Measurements from ENCODE around the gene PTX4.

The PTX4 gene

DNA sequence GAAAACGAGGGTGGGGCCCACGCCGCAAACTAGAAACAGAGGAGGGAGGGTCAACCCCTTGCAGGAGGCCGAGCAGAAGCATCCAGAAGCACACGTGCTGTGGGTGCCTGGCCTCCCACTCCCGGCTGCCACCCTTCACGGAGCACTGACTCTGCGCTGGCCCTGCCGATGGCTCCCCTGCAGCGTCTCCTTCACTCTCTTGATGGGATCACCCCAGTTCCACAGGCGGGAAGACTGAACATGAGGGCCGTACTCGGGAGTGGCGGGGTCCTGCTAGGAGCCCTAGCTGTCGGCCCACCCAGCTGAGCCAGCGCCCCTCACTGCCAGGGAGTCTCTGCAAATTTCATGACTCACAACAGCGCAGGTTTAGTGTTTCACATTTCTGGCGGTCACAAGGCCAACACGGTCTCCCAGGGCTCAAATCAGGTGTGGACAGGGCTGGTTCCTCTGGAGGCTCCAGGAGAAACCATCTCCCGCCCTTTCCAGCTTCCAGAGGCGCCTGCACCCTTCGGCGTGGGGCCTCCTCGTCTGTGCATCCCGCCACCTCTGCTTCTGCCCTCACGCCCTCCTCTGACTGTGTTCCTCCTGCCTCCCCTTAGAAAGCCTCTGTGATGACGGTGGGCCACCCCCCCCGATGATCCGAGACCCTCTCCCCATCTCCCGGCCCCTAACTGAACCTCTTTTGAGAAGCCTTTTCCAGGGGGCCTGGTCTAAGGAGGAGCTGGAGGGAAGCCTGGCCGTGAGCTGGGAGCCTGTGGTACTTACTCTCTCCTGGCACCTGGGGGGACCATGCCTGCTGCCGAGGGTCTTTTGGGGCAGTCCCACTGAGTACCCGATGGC, 2.0 kb downstream of the PTX4 start:
- no peak for TF ChIP-seq ZBTB7A (IDR thresholded peaks at IDR 0.05; ENCODE audit: low read depth)
- no peak for TF ChIP-seq TAF1 (IDR thresholded peaks at IDR 0.05; ENCODE audit: low read depth)
- no peak for TF ChIP-seq CEBPB (IDR thresholded peaks at IDR 0.05)
- TF ChIP-seq TEAD4 (IDR thresholded peaks at IDR 0.05): no peak
- TF ChIP-seq EP300 (IDR thresholded peaks at IDR 0.05; ENCODE audit: borderline replicate concordance): no peak
- no peak for TF ChIP-seq TCF12 (IDR thresholded peaks at IDR 0.05; ENCODE audit: low read depth)
- TF ChIP-seq, protein P1, sequence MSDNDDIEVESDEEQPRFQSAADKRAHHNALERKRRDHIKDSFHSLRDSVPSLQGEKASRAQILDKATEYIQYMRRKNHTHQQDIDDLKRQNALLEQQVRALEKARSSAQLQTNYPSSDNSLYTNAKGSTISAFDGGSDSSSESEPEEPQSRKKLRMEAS (IDR thresholded peaks at IDR 0.05): no peak
- TF ChIP-seq FOXM1 (IDR thresholded peaks at IDR 0.05; ENCODE audit: borderline replicate concordance, low read depth): no peak
- TF ChIP-seq RAD21 (IDR thresholded peaks at IDR 0.05; ENCODE audit: low read depth): no peak
- TF ChIP-seq CREB1 (IDR thresholded peaks at IDR 0.05; ENCODE audit: low read depth): no peak

GRCh38 chr16:1485847-1486496, 2.8 kb downstream of the PTX4 start:
- TF ChIP-seq TAF1 (IDR thresholded peaks at IDR 0.05; ENCODE audit: low read depth) (no peak), EGR1 (IDR thresholded peaks at IDR 0.05) (no peak), CEBPB (IDR thresholded peaks at IDR 0.05) (no peak), USF1 (IDR thresholded peaks at IDR 0.05) (no peak), RAD21 (IDR thresholded peaks at IDR 0.05; ENCODE audit: low read depth) (no peak), TEAD4 (IDR thresholded peaks at IDR 0.05) (no peak), CREB1 (IDR thresholded peaks at IDR 0.05; ENCODE audit: low read depth) (no peak), YY1 (IDR thresholded peaks at IDR 0.05; ENCODE audit: low read depth) (no peak), TCF12 (IDR thresholded peaks at IDR 0.05; ENCODE audit: low read depth) (no peak), EP300 (IDR thresholded peaks at IDR 0.05; ENCODE audit: borderline replicate concordance) (no peak), ZBTB7A (IDR thresholded peaks at IDR 0.05; ENCODE audit: low read depth) (no peak), NFIC (IDR thresholded peaks at IDR 0.05) (no peak)
- TF ChIP-seq, protein P1 (IDR thresholded peaks at IDR 0.05): no peak

GRCh38 chr16:1481906-1482835, 6.6 kb downstream of the PTX4 start:
- no peak for TF ChIP-seq YY1 (IDR thresholded peaks at IDR 0.05; ENCODE audit: low read depth)
- TF ChIP-seq ZBTB7A (IDR thresholded peaks at IDR 0.05; ENCODE audit: low read depth): no peak
- TF ChIP-seq TCF12 (IDR thresholded peaks at IDR 0.05; ENCODE audit: low read depth): no peak
- no peak for TF ChIP-seq EP300 (IDR thresholded peaks at IDR 0.05; ENCODE audit: borderline replicate concordance)
- TF ChIP-seq, protein P1 (IDR thresholded peaks at IDR 0.05): no peak
- no peak for TF ChIP-seq USF1 (IDR thresholded peaks at IDR 0.05)
- no peak for TF ChIP-seq CREB1 (IDR thresholded peaks at IDR 0.05; ENCODE audit: low read depth)
- TF ChIP-seq, protein P2, sequence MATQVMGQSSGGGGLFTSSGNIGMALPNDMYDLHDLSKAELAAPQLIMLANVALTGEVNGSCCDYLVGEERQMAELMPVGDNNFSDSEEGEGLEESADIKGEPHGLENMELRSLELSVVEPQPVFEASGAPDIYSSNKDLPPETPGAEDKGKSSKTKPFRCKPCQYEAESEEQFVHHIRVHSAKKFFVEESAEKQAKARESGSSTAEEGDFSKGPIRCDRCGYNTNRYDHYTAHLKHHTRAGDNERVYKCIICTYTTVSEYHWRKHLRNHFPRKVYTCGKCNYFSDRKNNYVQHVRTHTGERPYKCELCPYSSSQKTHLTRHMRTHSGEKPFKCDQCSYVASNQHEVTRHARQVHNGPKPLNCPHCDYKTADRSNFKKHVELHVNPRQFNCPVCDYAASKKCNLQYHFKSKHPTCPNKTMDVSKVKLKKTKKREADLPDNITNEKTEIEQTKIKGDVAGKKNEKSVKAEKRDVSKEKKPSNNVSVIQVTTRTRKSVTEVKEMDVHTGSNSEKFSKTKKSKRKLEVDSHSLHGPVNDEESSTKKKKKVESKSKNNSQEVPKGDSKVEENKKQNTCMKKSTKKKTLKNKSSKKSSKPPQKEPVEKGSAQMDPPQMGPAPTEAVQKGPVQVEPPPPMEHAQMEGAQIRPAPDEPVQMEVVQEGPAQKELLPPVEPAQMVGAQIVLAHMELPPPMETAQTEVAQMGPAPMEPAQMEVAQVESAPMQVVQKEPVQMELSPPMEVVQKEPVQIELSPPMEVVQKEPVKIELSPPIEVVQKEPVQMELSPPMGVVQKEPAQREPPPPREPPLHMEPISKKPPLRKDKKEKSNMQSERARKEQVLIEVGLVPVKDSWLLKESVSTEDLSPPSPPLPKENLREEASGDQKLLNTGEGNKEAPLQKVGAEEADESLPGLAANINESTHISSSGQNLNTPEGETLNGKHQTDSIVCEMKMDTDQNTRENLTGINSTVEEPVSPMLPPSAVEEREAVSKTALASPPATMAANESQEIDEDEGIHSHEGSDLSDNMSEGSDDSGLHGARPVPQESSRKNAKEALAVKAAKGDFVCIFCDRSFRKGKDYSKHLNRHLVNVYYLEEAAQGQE (IDR thresholded peaks at IDR 0.05; ENCODE audit: low read depth): no peak
- no peak for TF ChIP-seq TEAD4 (IDR thresholded peaks at IDR 0.05)
- no peak for TF ChIP-seq NFIC (IDR thresholded peaks at IDR 0.05)
- TF ChIP-seq EGR1 (IDR thresholded peaks at IDR 0.05): no peak
- TF ChIP-seq RAD21 (IDR thresholded peaks at IDR 0.05; ENCODE audit: low read depth): no peak
- TF ChIP-seq FOXM1 (IDR thresholded peaks at IDR 0.05; ENCODE audit: borderline replicate concordance, low read depth): no peak
- TF ChIP-seq TAF1 (IDR thresholded peaks at IDR 0.05; ENCODE audit: low read depth): no peak
- TF ChIP-seq CEBPB (IDR thresholded peaks at IDR 0.05): no peak

DNA sequence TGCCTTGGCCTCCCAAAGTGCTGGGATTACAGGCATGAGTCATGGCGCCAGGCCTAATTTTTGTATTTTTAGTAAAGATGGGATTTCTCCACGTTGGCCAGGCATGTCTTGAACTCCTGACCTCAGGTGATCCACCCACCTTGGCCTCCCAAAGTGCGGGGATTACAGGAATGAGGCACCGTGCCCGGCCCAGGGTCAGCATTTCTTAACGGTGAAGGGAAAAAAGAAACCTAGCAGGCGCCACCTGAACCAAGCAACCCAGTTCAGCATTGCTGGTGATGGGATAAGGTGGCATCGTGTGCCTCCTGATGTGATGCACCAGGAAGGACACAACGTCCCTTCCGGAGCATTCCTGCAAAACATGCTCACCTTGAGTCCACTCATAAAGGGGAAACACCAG, 11.7 kb downstream of the PTX4 start:
- TF ChIP-seq NFIC (IDR thresholded peaks at IDR 0.05) (no peak), USF1 (IDR thresholded peaks at IDR 0.05) (no peak), YY1 (IDR thresholded peaks at IDR 0.05; ENCODE audit: low read depth) (no peak), EGR1 (IDR thresholded peaks at IDR 0.05) (no peak)
- TF ChIP-seq, protein P2 (IDR thresholded peaks at IDR 0.05; ENCODE audit: low read depth): no peak
